BLaER1 treated with 17β-estradiol and CSF1 and Interleukin-3, amounts not matched to agents 10 nM and 100 nM (cell line): ENCODE data around the gene RETREG1.

Experiments
- H3K27ac ChIP-seq, 11 experiments: shearing (Covaris generic); formaldehyde crosslinking; 2 replicates each; pipeline ENCODE4 v1.8.1; 2022
- H3K27me3 ChIP-seq, 11 experiments: shearing (Covaris generic); formaldehyde crosslinking; 2 replicates each; pipeline ENCODE4 v1.8.1; 2022
- H3K36me3 ChIP-seq, 11 experiments: shearing (Covaris generic); formaldehyde crosslinking; 2 replicates each; pipeline ENCODE4 v1.8.1; 2022
- H3K4me1 ChIP-seq, 10 experiments: shearing (Covaris generic); formaldehyde crosslinking; 2 replicates each; pipeline ENCODE4 v1.8.1; 2022
- H3K4me2 ChIP-seq, 11 experiments: shearing (Covaris generic); formaldehyde crosslinking; 2 replicates each; pipeline ENCODE4 v1.8.1; 2022
- H3K4me3 ChIP-seq, 10 experiments: shearing (Covaris generic); formaldehyde crosslinking; 2 replicates each; pipeline ENCODE4 v1.8.1; 2022
- H3K9ac ChIP-seq, 11 experiments: shearing (Covaris generic); formaldehyde crosslinking; 2 replicates each; pipeline ENCODE4 v1.8.1; 2022
- H3K9me3 ChIP-seq, 11 experiments: shearing (Covaris generic); formaldehyde crosslinking; replicated peaks in 1 of 11; 2 replicates each; pipeline ENCODE4 v1.8.1; 2022
- H4K20me1 ChIP-seq, 11 experiments: shearing (Covaris generic); formaldehyde crosslinking; 2 replicates each; pipeline ENCODE4 v1.8.1; 2022
- Cebpa-rat ChIP-seq, 11 experiments: shearing (Covaris generic); IDR thresholded peaks; 2 replicates each; pipeline ENCODE4 v1.8.1; 2022

Gene RETREG1

GRCh38 chr5:16609412-16609811 is 7.4 kb downstream of the RETREG1 start:
- Histone ChIP-seq H3K36me3 (peaks cover 0 to 37% (median 11%) of the 10 kb centered on the region in 11 experiments; a peak in 9 of 22 replicates), H3K4me1 (peaks cover 16 to 42% (median 31%) of the 10 kb centered on the region in 10 experiments), H3K4me2 (no peak overlapping the region), H3K27me3 (no peaks in the 10 kb centered on the region), H3K9ac (no peak overlapping the region), H3K4me3 (no peak overlapping the region), H4K20me1 (peaks cover 0 to 20% (median 0%) of the 10 kb centered on the region in 11 experiments; a peak in 4 of 22 replicates), H3K27ac (no peak overlapping the region), H3K9me3 (peaks cover 0 to 26% (median 9%) of the 10 kb centered on the region in 11 experiments; a peak in 10 of 22 replicates)
- no peak for TF ChIP-seq Cebpa-rat (IDR thresholded peaks at IDR 0.05)

- H3K4me3 ChIP-seq = no peak overlapping the region
- no peak for TF ChIP-seq Cebpa-rat (IDR thresholded peaks at IDR 0.05)
- H3K9ac ChIP-seq = no peak overlapping the region
- H3K4me2 ChIP-seq = no peak overlapping the region
- H4K20me1 ChIP-seq = peaks cover 0 to 25% (median 0%) of the 10 kb centered on the region in 11 experiments; a peak in 3 of 22 replicates
- no peak overlapping the region for H3K27ac ChIP-seq
- peaks cover 2 to 14% (median 4%) of the 10 kb centered on the region in 10 experiments; a peak in 18 of 20 replicates for H3K4me1 ChIP-seq
- H3K27me3 ChIP-seq = no peaks in the 10 kb centered on the region
- peaks cover 0 to 52% (median 18%) of the 10 kb centered on the region in 11 experiments; a peak in 10 of 22 replicates for H3K36me3 ChIP-seq
- peaks cover 0 to 26% (median 9%) of the 10 kb centered on the region in 11 experiments; a peak in 10 of 22 replicates for H3K9me3 ChIP-seq
Measured at GRCh38 chr5:16606628-16607027, 10.2 kb downstream of the RETREG1 start.

- H3K9me3 ChIP-seq = peaks cover 0 to 12% (median 0%) of the 10 kb centered on the region in 11 experiments; a peak in 3 of 22 replicates
- no peak overlapping the region for H3K9ac ChIP-seq
- H3K4me2 ChIP-seq = no peak overlapping the region
- no peak overlapping the region for H3K27ac ChIP-seq
- TF ChIP-seq Cebpa-rat (IDR thresholded peaks at IDR 0.05) = no peak
- peaks cover 0 to 20% (median 0%) of the 10 kb centered on the region in 11 experiments; a peak in 3 of 22 replicates for H4K20me1 ChIP-seq
- H3K27me3 ChIP-seq = no peaks in the 10 kb centered on the region
- H3K4me3 ChIP-seq = no peak overlapping the region
- H3K4me1 ChIP-seq = peaks cover 13 to 26% (median 16%) of the 10 kb centered on the region in 10 experiments; a peak in 19 of 20 replicates
- H3K36me3 ChIP-seq = peaks cover 0 to 52% (median 17%) of the 10 kb centered on the region in 11 experiments; a peak in 12 of 22 replicates
Measured at GRCh38 chr5:16603701-16604100, 13.1 kb downstream of the RETREG1 start.

GRCh38 chr5:16603295-16603694 is 13.5 kb downstream of the RETREG1 start:
- Histone ChIP-seq H3K4me2 (no peak overlapping the region), H3K4me1 (peaks cover 13 to 26% (median 16%) of the 10 kb centered on the region in 10 experiments; a peak in 19 of 20 replicates), H3K4me3 (no peak overlapping the region), H3K36me3 (peaks cover 0 to 56% (median 21%) of the 10 kb centered on the region in 11 experiments; a peak in 13 of 22 replicates), H4K20me1 (peaks cover 0 to 20% (median 0%) of the 10 kb centered on the region in 11 experiments; a peak in 3 of 22 replicates), H3K27ac (no peak overlapping the region), H3K27me3 (no peaks in the 10 kb centered on the region), H3K9me3 (peaks cover 0 to 12% (median 0%) of the 10 kb centered on the region in 11 experiments; a peak in 3 of 22 replicates), H3K9ac (no peak overlapping the region)
- TF ChIP-seq Cebpa-rat (IDR thresholded peaks at IDR 0.05) = no peak

- Histone ChIP-seq H3K4me1 (peaks cover 13 to 26% (median 16%) of the 10 kb centered on the region in 10 experiments; a peak in 19 of 20 replicates), H3K9me3 (peaks cover 0 to 12% (median 0%) of the 10 kb centered on the region in 11 experiments; a peak in 4 of 22 replicates), H3K27me3 (no peaks in the 10 kb centered on the region), H3K9ac (no peak overlapping the region), H3K4me2 (no peak overlapping the region), H3K27ac (no peak overlapping the region), H3K4me3 (no peak overlapping the region), H3K36me3 (peaks cover 0 to 67% (median 30%) of the 10 kb centered on the region in 11 experiments; a peak in 13 of 22 replicates), H4K20me1 (peaks cover 0 to 27% (median 0%) of the 10 kb centered on the region in 11 experiments; a peak in 3 of 22 replicates)
- TF ChIP-seq Cebpa-rat (IDR thresholded peaks at IDR 0.05) = no peak
Measured at GRCh38 chr5:16602182-16602581, 14.6 kb downstream of the RETREG1 start.

GRCh38 chr5:16600946-16601345 is 15.9 kb downstream of the RETREG1 start:
- peaks cover 0 to 65% (median 25%) of the 10 kb centered on the region in 11 experiments; a peak in 13 of 22 replicates for H3K36me3 ChIP-seq
- H3K27ac ChIP-seq = peak overlapping the region in 3 of 11 experiments; percentile 9 to 46 (median 43); a peak in 4 of 22 replicates
- peaks cover 14 to 26% (median 20%) of the 10 kb centered on the region in 10 experiments for H3K4me1 ChIP-seq
- no peak overlapping the region for H3K4me3 ChIP-seq
- H3K9me3 ChIP-seq = peaks cover 0 to 2% (median 0%) of the 10 kb centered on the region in 11 experiments; a peak in 2 of 22 replicates
- peaks cover 0 to 25% (median 0%) of the 10 kb centered on the region in 11 experiments; a peak in 3 of 22 replicates for H4K20me1 ChIP-seq
- no peaks in the 10 kb centered on the region for H3K27me3 ChIP-seq
- 0 out of 22 replicates have a peak overlapping the region, but pooled peaks of 1 of the 11 experiments have one; percentile 12 for H3K9ac ChIP-seq
- TF ChIP-seq Cebpa-rat (IDR thresholded peaks at IDR 0.05) = no peak
- peak overlapping the region in 10 of 11 experiments; percentile 9 to 55 (median 38); a peak in 18 of 22 replicates for H3K4me2 ChIP-seq

GRCh38 chr5:16600397-16600796 is 16.4 kb downstream of the RETREG1 start:
- peak overlapping the region in 3 of 11 experiments; percentile 11 to 27 (median 12); a peak in 1 of 22 replicates for H3K9ac ChIP-seq
- H3K36me3 ChIP-seq = peaks cover 0 to 61% (median 24%) of the 10 kb centered on the region in 11 experiments; a peak in 13 of 22 replicates
- H3K27ac ChIP-seq = peak overlapping the region in 6 of 11 experiments; percentile 9 to 43 (median 28); a peak in 7 of 22 replicates
- H3K4me1 ChIP-seq = peaks cover 14 to 27% (median 21%) of the 10 kb centered on the region in 10 experiments
- H3K4me2 ChIP-seq = peak overlapping the region; percentile 9 to 57 (median 39); a peak in 20 of 22 replicates
- peaks cover 0 to 23% (median 0%) of the 10 kb centered on the region in 11 experiments; a peak in 3 of 22 replicates for H4K20me1 ChIP-seq
- no peak for TF ChIP-seq Cebpa-rat (IDR thresholded peaks at IDR 0.05)
- H3K9me3 ChIP-seq = peaks cover 0 to 3% (median 0%) of the 10 kb centered on the region in 11 experiments; a peak in 1 of 22 replicates
- H3K27me3 ChIP-seq = no peaks in the 10 kb centered on the region
- H3K4me3 ChIP-seq = no peak overlapping the region

- no peak for TF ChIP-seq Cebpa-rat (IDR thresholded peaks at IDR 0.05)
- Histone ChIP-seq H4K20me1 (peaks cover 0 to 20% (median 0%) of the 10 kb centered on the region in 11 experiments; a peak in 2 of 22 replicates), H3K9ac (no peak overlapping the region), H3K4me1 (peaks cover 14 to 27% (median 19%) of the 10 kb centered on the region in 10 experiments), H3K4me2 (no peak overlapping the region), H3K9me3 (peaks cover 0 to 13% (median 1%) of the 10 kb centered on the region in 11 experiments; a peak in 7 of 22 replicates), H3K27ac (no peak overlapping the region), H3K27me3 (no peaks in the 10 kb centered on the region), H3K36me3 (peaks cover 0 to 66% (median 31%) of the 10 kb centered on the region in 11 experiments; a peak in 15 of 22 replicates), H3K4me3 (no peak overlapping the region)
Measured at GRCh38 chr5:16597946-16598694, 18.7 kb downstream of the RETREG1 start.
